Measurements from ENCODE around the gene BPIFA2.
"Not testable (repeated sequence)": the region's sequence is repeated elsewhere in the genome, so short reads cannot be mapped to it uniquely, and the experiment has no call there.

BPIFA2 gene

GRCh38 chr20:33167859-33168258 is at the start of gene BPIFA2:
BPIFA2 (plus strand) TSS chr20:33168159; CDS start chr20:33169146, 987 bp downstream.
- DNase-seq (ENCODE audit: low read depth in 1 of 2, low spot score in 1 of 2), result no peak

- DNase-seq (ENCODE audit: low read depth in 1 of 2, low spot score in 1 of 2), result no peak
Measured at GRCh38 chr20:33119725-33120720, 47.9 kb upstream of the BPIFA2 start.

GRCh38 chr20:33120934-33121333 is 47.0 kb upstream of the BPIFA2 start:
- no peak for DNase-seq (ENCODE audit: low read depth in 1 of 2, low spot score in 1 of 2)

- DNase-seq (ENCODE audit: low read depth in 1 of 2, low spot score in 1 of 2), result not testable (repeated sequence)
Measured at GRCh38 chr20:33122297-33122696, 45.7 kb upstream of the BPIFA2 start.

- no peak for DNase-seq (ENCODE audit: low read depth in 1 of 2, low spot score in 1 of 2)
Measured at GRCh38 chr20:33124261-33124660, 43.7 kb upstream of the BPIFA2 start.

GRCh38 chr20:33124994-33125393 is 43.0 kb upstream of the BPIFA2 start:
- DNase-seq (ENCODE audit: low read depth in 1 of 2, low spot score in 1 of 2), result no peak

- DNase-seq (ENCODE audit: low read depth in 1 of 2, low spot score in 1 of 2), result no peak
Measured at GRCh38 chr20:33125983-33126382, 42.0 kb upstream of the BPIFA2 start.

- no peak for DNase-seq (ENCODE audit: low read depth in 1 of 2, low spot score in 1 of 2)
Measured at GRCh38 chr20:33127422-33128097, 40.4 kb upstream of the BPIFA2 start.

GRCh38 chr20:33130568-33131061 is 37.3 kb upstream of the BPIFA2 start:
- no peak for DNase-seq (ENCODE audit: low read depth in 1 of 2, low spot score in 1 of 2)

GRCh38 chr20:33131949-33132473 is 35.9 kb upstream of the BPIFA2 start:
- no peak for DNase-seq (ENCODE audit: low read depth in 1 of 2, low spot score in 1 of 2)

GRCh38 chr20:33132513-33133372 is 35.2 kb upstream of the BPIFA2 start:
- no peak for DNase-seq (ENCODE audit: low read depth in 1 of 2, low spot score in 1 of 2)

- DNase-seq (ENCODE audit: low read depth in 1 of 2, low spot score in 1 of 2), result no peak
Measured at GRCh38 chr20:33133373-33133941, 34.5 kb upstream of the BPIFA2 start.

GRCh38 chr20:33137195-33137594 is 30.8 kb upstream of the BPIFA2 start:
- DNase-seq (ENCODE audit: low read depth in 1 of 2, low spot score in 1 of 2), result no peak

GRCh38 chr20:33139467-33139866 is 28.5 kb upstream of the BPIFA2 start:
- DNase-seq (ENCODE audit: low read depth in 1 of 2, low spot score in 1 of 2), result no peak

GRCh38 chr20:33145521-33145920 is 22.4 kb upstream of the BPIFA2 start:
- DNase-seq (ENCODE audit: low read depth in 1 of 2, low spot score in 1 of 2), result no peak

GRCh38 chr20:33147299-33147698 is 20.7 kb upstream of the BPIFA2 start:
- DNase-seq (ENCODE audit: low read depth in 1 of 2, low spot score in 1 of 2), result no peak

GRCh38 chr20:33148040-33148439 is 19.9 kb upstream of the BPIFA2 start:
- no peak for DNase-seq (ENCODE audit: low read depth in 1 of 2, low spot score in 1 of 2)

GRCh38 chr20:33154252-33154651 is 13.7 kb upstream of the BPIFA2 start:
- DNase-seq (ENCODE audit: low read depth in 1 of 2, low spot score in 1 of 2), result no peak

GRCh38 chr20:33158637-33159385 is 9.1 kb upstream of the BPIFA2 start:
- no peak for DNase-seq (ENCODE audit: low read depth in 1 of 2, low spot score in 1 of 2)

GRCh38 chr20:33159713-33160112 is 8.2 kb upstream of the BPIFA2 start:
- DNase-seq (ENCODE audit: low read depth in 1 of 2, low spot score in 1 of 2), result no peak

Measured in activated CD4-positive, alpha-beta T cell treated with anti-CD3 and anti-CD28 coated beads, Interleukin-2, amount 50 U/mL, for 24 hours (primary cell).